GM21528 (cell line): ENCODE results near the gene AGAP1.

Source experiments
- ATAC-seq: cut with Tn5 transposase; IDR thresholded peaks from one replicate; pipeline ENCODE4 v1.9.1; 2021; ENCODE audit warnings: mild to moderate bottlenecking, moderate library complexity; ENCODE audit not compliant: unreplicated experiment, low FRiP score

Gene AGAP1

DNA sequence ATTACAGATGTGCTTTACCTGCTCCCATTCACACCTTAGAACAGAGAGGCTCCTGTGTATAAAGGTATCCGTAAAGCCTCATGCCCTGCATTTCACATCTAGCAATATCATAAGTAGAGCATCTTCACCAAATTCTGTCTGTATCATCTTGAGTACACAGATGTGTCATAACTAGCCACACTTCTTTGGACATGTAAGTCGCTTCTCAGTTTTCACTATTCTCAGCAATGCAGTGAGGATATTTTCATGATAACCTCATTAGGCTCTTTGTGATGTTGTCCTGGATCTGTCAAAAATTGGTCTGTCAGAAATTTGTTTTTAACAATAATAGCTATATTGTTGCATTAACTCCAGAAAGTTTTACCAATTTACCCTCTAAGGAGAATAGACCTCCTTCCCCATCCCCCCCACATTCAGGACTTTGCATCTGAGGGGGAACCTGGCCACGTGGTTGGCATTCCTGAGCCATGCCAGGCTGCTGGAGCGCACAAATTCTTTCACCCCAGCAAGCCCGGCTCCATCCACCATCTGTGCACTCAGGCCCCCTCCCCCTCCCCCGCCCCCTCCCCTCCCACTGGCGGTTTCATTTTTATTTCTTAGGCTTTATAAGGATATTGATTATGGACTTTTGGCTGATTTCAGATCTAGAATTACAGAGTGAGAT, 34.1 kb downstream of the AGAP1 start:
- no peak for ATAC-seq

DNA sequence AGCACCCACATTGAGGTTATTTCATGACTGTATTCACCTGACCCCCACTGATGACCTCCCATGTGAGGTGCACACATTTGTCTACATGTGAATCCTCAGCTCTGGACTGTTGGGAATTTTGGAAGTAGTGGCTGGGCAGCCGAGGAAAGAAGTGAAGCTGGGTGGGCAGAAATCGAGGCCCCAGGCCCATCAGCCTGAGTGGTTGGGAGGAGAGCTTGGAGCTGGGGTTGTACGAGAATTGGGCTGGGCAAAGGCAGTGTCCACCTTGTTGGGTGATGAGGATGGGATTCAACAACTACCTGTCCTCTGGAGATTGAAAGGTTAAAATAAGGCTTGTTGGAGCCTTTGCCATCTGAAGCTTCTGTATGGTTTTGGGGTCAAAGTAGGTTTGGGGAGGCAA, 35.8 kb downstream of the AGAP1 start:
- ATAC-seq, result no peak

DNA sequence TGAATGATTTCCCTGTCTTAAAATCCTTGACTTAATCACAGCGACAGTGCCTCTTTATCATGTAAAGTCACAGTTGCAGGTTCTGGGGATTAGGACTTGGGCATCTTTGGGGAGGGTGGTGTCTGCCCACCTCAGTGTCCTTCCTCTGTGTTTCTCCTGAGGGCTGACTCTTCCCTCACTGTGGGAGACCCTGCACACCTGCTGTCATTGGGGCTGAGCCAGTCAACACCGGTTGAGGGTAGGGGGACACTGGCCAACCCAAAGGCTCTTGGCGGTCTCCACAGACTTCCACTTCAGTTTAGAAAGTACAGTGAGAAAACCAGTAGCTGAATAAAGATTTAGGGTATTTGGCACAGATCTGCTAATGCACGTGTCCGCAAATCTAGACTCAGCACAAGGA, 36.9 kb downstream of the AGAP1 start:
- ATAC-seq, result no peak

DNA sequence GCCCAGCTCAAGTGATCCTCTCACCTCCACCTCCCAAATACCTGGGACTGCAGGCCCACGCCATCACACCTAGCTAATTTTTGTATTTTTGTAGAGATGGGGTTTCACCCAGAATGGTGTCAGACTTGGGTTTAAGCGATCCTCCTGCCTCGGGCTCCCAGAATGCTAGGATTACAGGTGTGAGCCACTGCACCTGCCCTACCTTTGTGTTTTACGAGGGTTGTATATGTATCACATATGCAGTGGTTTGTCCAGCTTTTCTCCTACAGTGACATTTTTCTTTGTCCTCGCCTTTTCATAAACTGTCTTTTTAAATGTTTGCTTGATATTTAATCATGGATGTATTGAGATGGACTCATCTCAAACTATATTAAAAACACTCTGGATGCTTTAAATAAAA, 38.5 kb downstream of the AGAP1 start:
- no peak for ATAC-seq

DNA sequence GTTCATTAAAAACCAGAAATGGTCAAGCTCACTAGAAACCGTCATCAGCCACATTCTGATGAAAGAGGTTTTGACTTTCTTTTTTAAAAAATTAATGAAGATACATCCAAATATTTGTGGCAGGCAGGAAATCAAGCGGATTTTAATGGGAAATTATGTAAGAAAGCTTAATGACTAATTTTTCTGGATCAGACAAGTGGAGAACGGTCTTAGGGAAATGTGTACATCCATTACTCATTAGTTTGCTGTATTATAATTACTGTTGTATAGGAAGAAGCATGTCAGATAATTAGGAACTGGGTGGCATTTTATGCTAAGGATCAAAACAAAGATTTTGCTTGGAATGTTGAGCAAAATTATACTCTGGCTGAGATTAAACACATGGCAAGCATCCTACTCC, 39.4 kb downstream of the AGAP1 start:
- no peak for ATAC-seq

DNA sequence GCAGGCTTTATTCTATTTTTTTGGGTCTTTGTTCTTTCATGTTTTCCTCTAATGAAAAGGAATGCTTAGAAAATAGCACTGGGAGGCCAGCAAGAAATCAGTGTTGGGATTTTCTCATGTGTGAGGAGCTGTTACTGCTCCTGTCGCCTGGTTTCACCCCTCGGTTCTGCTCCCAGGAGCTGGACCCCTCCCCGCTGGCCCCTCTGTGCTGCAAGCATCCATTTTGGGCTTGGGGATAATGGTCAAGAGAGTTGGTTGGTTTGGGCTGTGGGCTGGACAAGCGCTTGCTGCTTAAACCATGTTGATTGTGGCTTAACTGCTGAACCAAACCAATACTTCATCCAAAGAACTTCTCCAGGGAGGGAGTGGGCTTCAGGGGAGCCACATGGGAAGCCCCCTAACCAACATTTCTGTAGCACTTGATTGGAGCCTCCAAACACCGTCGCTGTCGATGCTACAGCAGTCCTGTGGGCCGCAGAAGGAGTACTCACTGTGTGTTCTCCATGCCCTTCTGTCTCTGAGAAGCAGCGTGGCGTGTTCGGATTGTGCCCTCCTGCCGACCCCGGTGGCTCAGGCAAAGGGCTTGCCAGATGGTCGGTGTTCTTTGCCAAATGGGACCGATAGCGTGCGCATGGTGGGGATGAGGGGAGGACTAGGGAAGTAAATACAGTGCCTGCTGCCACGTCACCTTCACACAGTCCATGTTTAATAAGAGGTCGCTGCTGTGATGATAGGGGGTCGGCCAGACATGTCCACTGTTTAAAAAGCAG, 40.0 kb downstream of the AGAP1 start:
- no peak for ATAC-seq

DNA sequence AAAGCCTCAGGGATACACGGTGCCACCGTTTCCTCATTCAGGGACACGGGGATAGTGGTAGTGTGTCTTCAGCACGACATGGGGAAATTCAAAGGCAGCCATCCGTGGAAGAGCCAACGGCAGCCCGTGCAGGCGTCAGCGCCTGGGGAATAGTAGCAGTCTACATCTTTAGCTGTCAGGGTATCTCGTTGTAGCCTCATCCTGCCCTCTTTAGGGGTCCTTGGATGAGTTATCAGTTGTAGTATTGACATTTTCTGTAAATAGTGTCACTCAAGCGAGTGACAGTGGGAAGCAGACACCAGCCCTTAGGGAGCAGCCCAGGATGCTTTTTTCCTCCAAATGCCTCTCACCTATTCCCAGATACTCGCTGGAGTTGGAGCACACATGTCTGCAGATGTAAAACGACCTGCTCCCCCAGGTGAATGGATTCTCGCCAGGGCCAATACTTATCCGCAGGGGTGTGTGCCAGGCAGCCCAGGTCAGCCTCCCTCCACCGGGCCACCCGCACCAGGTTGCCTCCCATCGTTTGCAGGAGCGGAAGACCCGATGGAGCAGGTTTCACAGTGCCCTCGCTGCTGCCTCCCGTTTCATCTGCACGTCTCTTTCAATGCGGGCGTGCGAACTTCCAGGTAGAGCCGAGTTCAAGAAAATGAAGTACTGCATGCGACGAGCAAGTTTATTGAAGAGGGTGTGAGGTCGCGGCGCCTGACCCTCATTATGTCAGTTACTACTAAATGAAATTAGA, 41.0 kb downstream of the AGAP1 start:
- ATAC-seq, result no peak

DNA sequence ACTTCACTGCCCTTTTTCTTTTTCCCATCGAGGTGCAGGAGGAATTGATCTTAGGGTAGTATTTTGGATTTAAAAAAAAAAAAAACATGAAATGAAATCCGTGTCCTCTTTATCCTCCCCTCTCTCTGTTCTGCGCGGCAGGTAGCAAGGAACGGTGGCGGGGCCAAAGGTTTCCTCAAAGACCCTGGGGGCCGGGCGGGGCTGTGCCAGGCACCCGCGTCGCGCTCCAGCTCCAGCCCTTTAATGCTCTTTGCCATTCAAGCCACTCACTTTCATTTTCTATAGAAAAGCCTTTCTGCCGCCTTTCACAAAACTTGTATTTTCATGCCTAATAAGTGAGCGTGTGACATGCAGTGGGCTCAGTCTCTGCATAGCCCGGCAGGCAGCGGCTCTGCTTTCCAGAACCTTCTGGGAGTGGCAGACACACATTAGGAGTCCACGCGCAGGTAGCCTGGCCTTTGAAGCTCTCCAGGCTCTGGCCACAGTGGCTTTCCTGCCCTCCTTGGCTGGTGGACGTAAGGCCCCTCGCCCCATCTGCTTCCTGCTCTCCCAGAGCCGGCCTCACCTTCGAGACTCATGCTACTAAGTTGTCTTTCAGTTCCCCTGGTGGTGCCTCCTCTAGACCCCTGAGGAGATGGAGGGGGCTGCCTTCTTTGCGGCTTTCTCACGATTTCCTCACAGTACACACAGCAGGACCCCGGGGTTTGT, 41.7 kb downstream of the AGAP1 start:
- no peak for ATAC-seq

DNA sequence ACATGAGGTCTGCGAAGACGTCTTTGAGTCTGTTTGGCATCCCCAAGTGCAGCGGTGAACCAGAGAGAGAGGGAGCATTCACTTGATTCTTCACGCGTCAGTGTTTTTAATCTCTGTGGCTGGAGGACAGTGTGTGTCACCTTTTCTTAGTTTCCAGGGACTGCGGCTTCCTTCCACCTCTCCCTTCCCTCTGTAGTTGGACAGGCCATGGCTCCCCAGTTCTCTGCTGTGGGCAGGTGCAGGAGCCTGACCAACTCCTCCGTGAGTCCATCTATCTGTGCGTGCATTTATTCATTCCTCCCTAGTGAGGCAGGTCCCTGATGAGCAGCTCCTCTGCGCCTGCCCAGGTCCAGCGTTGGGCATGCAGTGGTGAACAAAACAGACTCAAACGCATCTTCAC, 42.9 kb downstream of the AGAP1 start:
- ATAC-seq, result no peak

DNA sequence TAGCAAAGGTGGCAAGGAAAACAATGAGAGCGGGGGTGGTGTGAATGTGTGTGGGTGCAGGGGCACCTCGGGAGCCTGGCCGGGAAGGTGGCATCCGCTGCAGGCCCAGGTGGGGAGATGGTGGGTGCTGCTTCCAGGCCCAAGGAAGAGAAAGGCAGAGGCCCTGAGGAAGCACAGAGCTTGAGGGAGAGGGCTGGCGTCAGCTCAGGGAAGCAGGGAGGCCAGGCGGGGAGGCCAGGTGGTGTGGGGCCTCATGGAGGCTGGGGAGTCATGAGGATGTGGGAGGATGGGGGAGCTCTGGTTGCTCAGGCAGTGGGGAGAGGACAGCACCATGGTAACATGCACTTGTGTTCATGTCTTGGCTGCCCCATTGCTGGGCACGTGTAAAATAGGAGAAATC, 43.3 kb downstream of the AGAP1 start:
- ATAC-seq, result no peak

DNA sequence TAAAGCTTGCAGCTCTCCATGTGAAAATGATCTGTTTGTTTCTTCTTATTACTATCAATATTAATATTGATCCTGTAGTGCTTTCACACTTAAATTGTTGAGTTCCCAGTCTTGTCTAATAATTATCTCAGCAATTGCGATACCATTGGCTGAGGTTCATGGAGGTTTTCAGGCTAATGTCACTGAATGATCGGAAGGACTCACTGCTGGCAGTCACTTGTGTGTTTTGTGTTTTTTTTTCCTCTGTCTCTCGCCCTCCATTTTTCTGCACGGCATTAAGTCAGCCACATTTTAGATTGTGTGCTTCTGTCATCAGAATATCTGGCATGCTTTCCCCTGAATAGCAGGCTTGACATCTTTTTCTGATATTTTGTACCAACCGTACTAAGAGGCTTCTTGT, 43.7 kb downstream of the AGAP1 start:
- no peak for ATAC-seq

DNA sequence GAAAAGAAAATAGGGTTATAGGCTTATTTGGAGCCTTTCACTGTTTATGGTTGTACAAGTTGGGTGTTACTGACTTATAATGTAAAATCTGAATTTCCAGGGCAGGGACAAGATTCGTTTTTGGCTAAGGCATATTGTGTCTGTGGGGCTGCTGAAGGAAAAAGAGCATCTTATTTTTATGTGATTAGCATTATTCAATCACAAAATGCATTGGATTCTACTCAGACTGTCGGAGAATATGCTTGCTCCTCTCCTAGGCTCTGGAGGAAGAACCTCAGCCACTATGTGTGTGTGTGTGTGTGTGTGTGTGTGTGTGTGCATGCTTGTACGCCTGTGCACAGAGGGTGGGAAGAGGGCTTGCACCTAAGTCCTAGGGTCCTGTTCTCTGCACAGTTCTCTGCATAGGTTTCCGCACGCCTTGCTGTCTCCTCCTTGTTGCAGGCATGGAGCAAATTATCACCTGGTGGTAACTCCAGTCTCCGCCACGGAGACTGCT, 44.3 kb downstream of the AGAP1 start:
- no peak for ATAC-seq

DNA sequence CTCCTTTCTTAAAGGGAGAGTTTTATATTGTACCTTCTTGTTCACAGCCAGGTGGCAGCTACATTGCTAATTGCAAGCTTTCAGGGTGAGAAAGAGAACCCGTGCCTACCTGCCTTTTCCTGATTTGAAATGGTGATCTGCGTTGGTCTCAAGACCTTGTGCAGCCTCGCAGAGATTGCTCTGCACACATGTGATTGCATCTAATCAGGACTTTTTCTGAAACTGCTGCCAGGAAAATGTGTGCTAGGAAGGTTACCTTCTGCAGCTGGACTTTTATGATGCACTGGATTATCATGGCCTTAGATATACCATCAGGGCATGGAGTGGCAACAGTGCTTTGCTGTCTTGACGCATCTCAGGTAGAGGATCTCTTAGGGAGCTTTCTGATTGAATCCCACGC, 45.1 kb downstream of the AGAP1 start:
- ATAC-seq, result no peak

DNA sequence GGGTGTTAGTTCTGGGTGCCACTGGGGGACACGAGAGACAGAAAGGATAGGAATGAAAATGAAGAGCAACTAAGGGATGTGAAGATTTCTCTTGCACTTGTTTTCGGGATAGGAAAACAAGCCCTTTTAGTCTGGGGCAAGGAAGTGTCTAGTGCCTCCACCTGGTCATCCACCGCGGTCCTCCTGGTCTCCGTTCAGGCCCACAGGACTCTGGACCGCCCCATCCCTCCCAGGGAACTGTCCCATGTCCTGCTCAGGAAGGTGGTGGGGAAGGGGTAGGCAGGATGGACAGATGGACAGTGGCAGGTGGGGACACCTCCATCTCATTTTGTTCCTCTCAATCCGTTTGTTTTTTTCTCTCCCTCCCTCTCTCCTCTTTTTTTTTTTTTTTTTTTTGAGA, 45.9 kb downstream of the AGAP1 start:
- ATAC-seq, result no peak

DNA sequence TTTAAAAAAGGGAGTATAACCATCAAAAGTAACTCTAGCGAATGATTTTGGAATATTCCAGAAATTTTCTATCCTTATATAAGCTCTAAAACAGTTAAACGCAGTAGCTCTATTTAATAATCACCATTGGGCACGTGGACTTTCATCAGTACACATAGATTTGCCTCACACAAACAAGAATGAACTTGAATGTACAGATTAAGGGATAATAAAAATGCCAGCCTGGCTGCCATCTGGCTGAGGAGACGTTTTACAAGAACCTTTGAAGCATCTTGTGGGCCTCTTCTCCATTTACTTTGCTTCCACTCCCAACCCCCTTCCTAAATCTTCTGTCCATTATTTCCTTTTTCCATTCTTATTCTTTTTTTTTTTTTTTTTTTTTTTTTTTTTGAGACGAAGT, 47.2 kb downstream of the AGAP1 start:
- no peak for ATAC-seq

DNA sequence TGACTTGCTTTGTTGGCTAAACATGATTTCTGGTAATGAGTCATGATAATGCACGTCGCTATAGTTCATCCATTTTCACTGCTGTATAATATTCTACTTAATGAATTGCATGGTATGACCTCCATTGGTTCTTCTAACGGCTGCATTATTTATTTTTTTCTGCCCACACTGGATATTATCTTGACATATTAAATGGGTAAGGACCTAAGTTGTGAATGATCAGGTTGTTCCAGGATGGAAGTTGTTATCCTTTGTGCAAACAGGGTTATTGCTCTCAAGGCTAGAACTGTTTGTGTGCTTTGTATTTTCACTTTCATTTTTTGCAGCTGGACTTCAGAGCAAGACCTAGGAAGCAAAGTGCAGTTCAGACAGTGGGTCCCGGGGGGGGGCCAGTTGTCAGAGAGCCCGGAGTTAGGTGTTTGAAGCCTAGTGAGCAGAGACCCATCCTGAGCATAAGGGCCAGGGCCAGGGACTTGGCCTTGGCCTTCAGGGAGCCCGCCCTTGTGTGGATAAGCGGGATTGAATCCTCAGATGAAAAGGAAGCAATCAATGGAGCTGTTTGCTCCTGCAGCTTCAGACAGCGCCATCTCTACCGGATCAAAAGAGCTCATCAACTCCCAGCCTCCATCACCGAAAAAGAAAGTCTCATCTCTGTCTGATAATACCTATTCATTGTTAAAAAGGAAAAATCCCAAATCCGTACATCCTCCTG, 48.2 kb downstream of the AGAP1 start:
- ATAC-seq, result no peak

DNA sequence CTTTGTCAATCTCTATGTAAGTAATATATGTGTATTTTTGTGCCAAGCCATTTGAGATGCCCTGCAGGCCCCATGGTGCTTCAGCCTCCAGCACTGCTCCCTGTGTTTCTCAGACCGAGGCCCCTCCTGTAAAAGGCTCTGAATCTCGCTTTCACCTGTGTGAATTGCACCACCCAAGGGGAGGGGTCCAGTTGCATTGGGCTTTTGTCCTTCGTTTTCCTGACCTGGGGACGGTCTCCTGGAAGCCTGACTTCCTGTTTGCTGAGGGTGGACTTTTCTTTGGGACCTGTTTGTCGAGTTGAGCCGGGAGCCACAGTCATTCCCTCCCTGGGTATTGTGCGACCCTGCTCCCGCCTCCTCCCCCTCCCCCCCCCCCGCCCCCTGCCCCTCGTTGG, 48.9 kb downstream of the AGAP1 start:
- no peak for ATAC-seq

DNA sequence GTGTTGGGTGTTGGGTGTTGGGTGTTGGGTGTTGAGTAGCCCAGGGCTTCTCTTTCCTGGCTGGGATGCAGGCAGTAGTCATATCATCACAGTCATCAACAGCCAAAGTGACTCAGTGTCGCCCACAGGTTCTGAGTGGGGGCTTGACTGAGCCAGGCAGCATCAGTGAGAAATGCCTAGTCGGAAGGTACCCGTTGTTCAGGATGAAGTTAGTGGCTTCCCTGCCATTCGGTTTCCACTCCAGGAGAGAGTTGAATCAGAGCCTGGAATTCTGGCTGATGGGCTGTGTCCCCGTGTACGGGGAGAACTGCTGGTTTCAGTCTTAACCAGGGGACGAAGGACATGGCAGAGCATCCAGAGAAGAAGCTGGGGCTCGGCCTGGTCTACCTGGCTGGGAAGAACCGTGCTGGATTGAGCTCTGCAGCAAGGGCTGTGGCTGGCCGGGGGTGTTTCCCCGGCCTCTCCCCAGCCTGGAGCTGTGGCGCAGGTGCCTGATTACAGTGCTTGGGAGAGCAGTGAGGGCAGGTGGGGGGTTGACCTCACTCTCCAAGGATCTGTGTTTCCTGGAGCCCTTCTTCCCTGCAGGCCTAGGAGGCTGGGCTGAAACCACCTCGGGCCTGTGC, 49.4 kb downstream of the AGAP1 start:
- no peak for ATAC-seq

DNA sequence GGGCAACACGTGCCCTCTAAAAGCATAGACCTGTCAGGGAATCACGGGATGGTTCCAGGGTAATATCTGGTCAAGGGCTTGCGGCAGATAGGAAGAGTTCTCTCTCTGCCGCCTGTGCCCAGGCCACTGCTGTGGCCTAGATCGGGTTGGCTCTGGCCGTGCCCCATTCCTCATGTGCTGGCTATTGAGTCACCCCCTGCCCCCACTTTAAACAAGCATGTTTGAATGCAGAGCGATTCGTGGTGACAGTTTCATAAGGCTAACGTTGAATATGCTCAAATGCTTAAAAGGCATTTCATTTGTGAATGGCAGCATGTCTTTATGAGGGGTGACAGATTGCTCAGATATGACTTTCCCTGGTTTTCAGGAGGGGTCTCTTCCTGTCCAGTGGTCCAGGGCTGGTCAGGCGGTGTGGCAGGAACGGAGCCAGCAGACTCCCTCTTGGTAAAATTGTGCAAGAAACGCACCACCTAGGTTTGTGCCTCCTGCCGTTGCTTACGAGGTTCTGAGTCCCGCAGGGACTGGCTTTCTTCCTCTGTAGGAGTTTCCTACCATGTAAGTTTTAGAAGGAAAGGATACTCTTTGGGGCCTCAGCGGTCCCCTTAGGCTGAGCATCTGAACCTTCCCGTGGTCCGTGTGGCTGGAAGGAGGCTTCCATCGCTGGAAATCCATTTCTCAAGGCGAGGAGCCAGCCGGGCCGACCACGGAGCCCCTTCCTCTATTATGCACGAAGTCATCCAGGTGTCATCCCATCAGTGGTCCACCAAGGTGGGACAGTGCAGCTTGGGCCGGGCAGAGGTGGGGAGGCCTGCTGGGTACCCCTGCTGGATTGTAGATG, 50.2 kb downstream of the AGAP1 start:
- ATAC-seq, result no peak
